HEK293T (cell line): Measurements from ENCODE around the gene ARID4B.

ENCODE experiments used
- CTCF ChIA-PET: fragments of 350-600 bp; formaldehyde crosslinking; extraction: SDS; loops from one replicate; lab custom pipeline; 2021; ENCODE audit warnings: antibody characterized with exemption, inconsistent platforms; lab: Yijun Ruan, JAX
- POLR2A ChIA-PET: fragments of 350-600 bp; formaldehyde crosslinking; extraction: SDS; loops from one replicate; lab custom pipeline; 2020; ENCODE audit warnings: antibody characterized with exemption, inconsistent platforms; lab: Yijun Ruan, JAX
- DNase-seq: peaks from one replicate; pipeline ENCODE4 v3.0.0; 2012; ENCODE audit warnings: mixed read lengths; ENCODE audit errors: extremely low spot score
- ARNT ChIP-seq: fragments of 450-650 bp; IDR thresholded peaks from 2 replicates; pipeline ENCODE4 v1.6.1; 2017; ENCODE audit warnings: mild to moderate bottlenecking
- BHLHE40 ChIP-seq: fragments of 450-650 bp; IDR thresholded peaks from 2 replicates; pipeline ENCODE4 v1.6.1; 2016; ENCODE audit warnings: mild to moderate bottlenecking, moderate library complexity, borderline replicate concordance
- CTBP1 ChIP-seq: fragments of 450-650 bp; IDR thresholded peaks from 2 replicates; pipeline ENCODE4 v1.6.1; 2016; ENCODE audit warnings: borderline replicate concordance
- ELF4 ChIP-seq: fragments of 450-650 bp; IDR thresholded peaks from 2 replicates; pipeline ENCODE4 v1.6.1; 2017; ENCODE audit warnings: antibody characterized with exemption
- FOXA1 ChIP-seq: fragments of 450-650 bp; IDR thresholded peaks from 2 replicates; pipeline ENCODE4 v1.6.1; 2016; ENCODE audit warnings: mild to moderate bottlenecking
- FOXK2 ChIP-seq: fragments of 450-650 bp; IDR thresholded peaks from 2 replicates; pipeline ENCODE4 v1.6.1; 2016; ENCODE audit warnings: mild to moderate bottlenecking
- FOXM1 ChIP-seq: fragments of 450-650 bp; IDR thresholded peaks from 2 replicates; pipeline ENCODE4 v1.6.1; 2017; ENCODE audit warnings: mild to moderate bottlenecking, borderline replicate concordance
- HDGF ChIP-seq: fragments of 450-650 bp; IDR thresholded peaks from 2 replicates; pipeline ENCODE4 v1.6.1; 2017; ENCODE audit warnings: antibody characterized with exemption, borderline replicate concordance
- L3MBTL2 ChIP-seq: fragments of 450-650 bp; conservative IDR thresholded peaks from 2 replicates; pipeline ENCODE4 v1.6.1; 2016; ENCODE audit warnings: mild to moderate bottlenecking
- LEF1 ChIP-seq: fragments of 450-650 bp; IDR thresholded peaks from 2 replicates; pipeline ENCODE4 v1.6.1; 2017; ENCODE audit warnings: mild to moderate bottlenecking, borderline replicate concordance
- NFRKB ChIP-seq: fragments of 450-650 bp; IDR thresholded peaks from 2 replicates; pipeline ENCODE4 v1.6.1; 2016; ENCODE audit warnings: mild to moderate bottlenecking, moderate library complexity
- PKNOX1 ChIP-seq: fragments of 450-650 bp; IDR thresholded peaks from 2 replicates; pipeline ENCODE4 v1.6.1; 2016
- SP1 ChIP-seq: fragments of 450-650 bp; IDR thresholded peaks from 2 replicates; pipeline ENCODE4 v1.6.1; 2017
- SUZ12 ChIP-seq: fragments of 450-650 bp; IDR thresholded peaks from 2 replicates; pipeline ENCODE4 v1.6.1; 2016; ENCODE audit warnings: mild to moderate bottlenecking
- TARDBP ChIP-seq: fragments of 450-650 bp; IDR thresholded peaks from 2 replicates; pipeline ENCODE4 v1.6.1; 2016
- ZNF384 ChIP-seq: fragments of 450-650 bp; IDR thresholded peaks from 2 replicates; pipeline ENCODE4 v1.6.1; 2016

ARID4B gene

GRCh38 chr1:235326719-235327558 lies 1.0 kb downstream of the ARID4B start:
- ChIA-PET CTCF (no interaction called here), POLR2A (interaction anchor here (0.6 to 2.6 kb wide), 4 partner anchors 13 to 89 kb away, joined by 3 to 18 read pairs (median 8); partner anchors contain the start of gene TBCE)
- DNase-seq: peak; percentile 46
- TF ChIP-seq FOXA1 (no peak), HDGF (no peak), L3MBTL2 (peak; percentile 51), ZNF384 (no peak), FOXK2 (no peak), FOXM1 (peak; percentile 72; the same call in 1 of the 2 replicates)

GRCh38 chr1:235325854-235326253 lies 2.1 kb downstream of the ARID4B start:
- no peak for DNase-seq
- TF ChIP-seq ZNF384: no peak
- no peak for TF ChIP-seq SP1
- TF ChIP-seq SUZ12: no peak
- no peak for TF ChIP-seq PKNOX1
- TF ChIP-seq HDGF: no peak
- no peak for TF ChIP-seq FOXA1
- TF ChIP-seq NFRKB: no peak
- no peak for TF ChIP-seq FOXK2
- TF ChIP-seq BHLHE40: no peak
- no peak for TF ChIP-seq TARDBP
- TF ChIP-seq FOXM1: no peak
- TF ChIP-seq LEF1: no peak
- no peak for TF ChIP-seq L3MBTL2
- TF ChIP-seq ELF4: no peak
- no peak for TF ChIP-seq ARNT
- TF ChIP-seq CTBP1: no peak
- ChIA-PET POLR2A (interaction anchor here (1.1 kb wide), 1 partner anchor 70 kb away, joined by 3 read pairs; no protein-coding TSS in a partner anchor), CTCF (interaction anchor here (1.0 kb wide), 1 partner anchor 11 kb away, joined by 3 read pairs; no protein-coding TSS in a partner anchor)

GRCh38 chr1:235325139-235325538 lies 2.8 kb downstream of the ARID4B start:
- DNase-seq: no peak
- POLR2A ChIA-PET: interaction anchor here (1.1 kb wide), 1 partner anchor 70 kb away, joined by 3 read pairs; no protein-coding TSS in a partner anchor

GRCh38 chr1:235324296-235324695 lies 3.7 kb downstream of the ARID4B start:
- ChIA-PET POLR2A (interaction anchor here (1.0 kb wide), 1 partner anchor 43 kb away, joined by 3 read pairs; the partner anchor contains the start of gene TBCE), CTCF (interaction anchor here (0.6 to 0.7 kb wide), 2 partner anchors 83 to 91 kb away, joined by 3 read pairs; no protein-coding TSS in a partner anchor)
- no peak for DNase-seq
- no peak for TF ChIP-seq NFRKB
- TF ChIP-seq FOXK2: no peak
- TF ChIP-seq PKNOX1: no peak
- no peak for TF ChIP-seq L3MBTL2
- TF ChIP-seq FOXM1: no peak
- TF ChIP-seq ELF4: no peak
- no peak for TF ChIP-seq LEF1
- TF ChIP-seq BHLHE40: no peak
- no peak for TF ChIP-seq SP1
- no peak for TF ChIP-seq ARNT
- TF ChIP-seq TARDBP: no peak
- TF ChIP-seq FOXA1: no peak
- no peak for TF ChIP-seq HDGF
- no peak for TF ChIP-seq SUZ12
- TF ChIP-seq CTBP1: no peak
- TF ChIP-seq ZNF384: no peak

More at GRCh38 chr1:235325139-235325538, 2.8 kb downstream of the ARID4B start:
- TF ChIP-seq ARNT (no peak), HDGF (no peak), TARDBP (no peak), CTBP1 (no peak), SUZ12 (no peak), FOXM1 (no peak), NFRKB (no peak), FOXA1 (no peak), SP1 (no peak), LEF1 (no peak), PKNOX1 (no peak), FOXK2 (no peak), ZNF384 (no peak), ELF4 (no peak), L3MBTL2 (no peak), BHLHE40 (no peak)
- CTCF ChIA-PET: interaction anchor here (1.0 kb wide), 1 partner anchor 10 kb away, joined by 3 read pairs; no protein-coding TSS in a partner anchor

- no peak for DNase-seq
- TF ChIP-seq TARDBP (no peak), PKNOX1 (no peak), L3MBTL2 (no peak), FOXA1 (no peak), FOXM1 (no peak), ELF4 (no peak), HDGF (no peak), ZNF384 (no peak), LEF1 (no peak), CTBP1 (no peak), FOXK2 (no peak), SUZ12 (no peak), BHLHE40 (no peak), ARNT (no peak), NFRKB (no peak), SP1 (no peak)
- ChIA-PET POLR2A (no interaction called here), CTCF (interaction anchor here (0.7 kb wide), 1 partner anchor 71 kb away, joined by 3 read pairs; no protein-coding TSS in a partner anchor)
Observed at GRCh38 chr1:235320521-235321179, 7.3 kb downstream of the ARID4B start.
